Measurements from ENCODE around the gene MICA. TPM values are rescaled to one million over a fixed set of nuclear protein-coding genes. Genes with fewer than 3 reads are reported as not detected.

MICA gene
- total RNA-seq, 1 donor from 2014 or later = 51.6 TPM

GRCh38 chr6:31378062-31378720 lies 25.2 kb upstream of the MICA start:
- peaks cover 1% of the 10 kb centered on the region for H3K27me3 ChIP-seq (ENCODE audit: control insufficient read depth, insufficient read depth, low read length)
- FAIRE-seq = no peak
- TF ChIP-seq, protein P1, sequence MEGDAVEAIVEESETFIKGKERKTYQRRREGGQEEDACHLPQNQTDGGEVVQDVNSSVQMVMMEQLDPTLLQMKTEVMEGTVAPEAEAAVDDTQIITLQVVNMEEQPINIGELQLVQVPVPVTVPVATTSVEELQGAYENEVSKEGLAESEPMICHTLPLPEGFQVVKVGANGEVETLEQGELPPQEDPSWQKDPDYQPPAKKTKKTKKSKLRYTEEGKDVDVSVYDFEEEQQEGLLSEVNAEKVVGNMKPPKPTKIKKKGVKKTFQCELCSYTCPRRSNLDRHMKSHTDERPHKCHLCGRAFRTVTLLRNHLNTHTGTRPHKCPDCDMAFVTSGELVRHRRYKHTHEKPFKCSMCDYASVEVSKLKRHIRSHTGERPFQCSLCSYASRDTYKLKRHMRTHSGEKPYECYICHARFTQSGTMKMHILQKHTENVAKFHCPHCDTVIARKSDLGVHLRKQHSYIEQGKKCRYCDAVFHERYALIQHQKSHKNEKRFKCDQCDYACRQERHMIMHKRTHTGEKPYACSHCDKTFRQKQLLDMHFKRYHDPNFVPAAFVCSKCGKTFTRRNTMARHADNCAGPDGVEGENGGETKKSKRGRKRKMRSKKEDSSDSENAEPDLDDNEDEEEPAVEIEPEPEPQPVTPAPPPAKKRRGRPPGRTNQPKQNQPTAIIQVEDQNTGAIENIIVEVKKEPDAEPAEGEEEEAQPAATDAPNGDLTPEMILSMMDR (IDR thresholded peaks at IDR 0.05; ENCODE audit: insufficient read depth, low read length, severe bottlenecking) = no peak

DNA sequence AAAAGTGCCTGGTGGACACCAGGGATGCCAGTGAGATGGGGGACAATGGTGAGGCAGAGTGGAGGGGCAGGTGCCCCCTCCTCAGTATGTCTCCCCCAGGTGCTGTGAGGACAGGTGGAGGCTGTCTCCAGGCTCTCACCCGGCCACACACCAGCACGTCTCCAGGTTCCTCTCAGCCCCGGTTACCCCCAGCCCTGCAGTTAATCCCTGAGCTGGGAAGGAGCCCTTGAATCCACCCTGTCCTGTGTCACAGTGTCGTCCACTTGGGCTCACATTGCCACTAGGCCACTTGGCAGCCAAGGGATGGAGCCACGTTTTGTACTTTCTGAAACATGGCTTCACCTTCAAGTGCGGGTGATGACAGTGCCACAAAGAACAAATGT lies 24.7 kb upstream of the MICA start:
- H3K27me3 ChIP-seq (ENCODE audit: control insufficient read depth, insufficient read depth, low read length) = peaks cover 1% of the 10 kb centered on the region
- DNase-seq (ENCODE audit: low read depth) = no peak
- no peak for FAIRE-seq
- no peaks in the 10 kb centered on the region for H3K36me3 ChIP-seq (ENCODE audit: control insufficient read depth, insufficient read depth, low read length)
- TF ChIP-seq, protein P1 (IDR thresholded peaks at IDR 0.05; ENCODE audit: insufficient read depth, low read length, severe bottlenecking) = no peak
- H3K4me3 ChIP-seq (ENCODE audit: low read depth, low read length) = no peak overlapping the region

More at GRCh38 chr6:31378062-31378720, 25.2 kb upstream of the MICA start:
- Histone ChIP-seq H3K4me3 (ENCODE audit: low read depth, low read length) (no peak overlapping the region), H3K36me3 (ENCODE audit: control insufficient read depth, insufficient read depth, low read length) (no peaks in the 10 kb centered on the region)
- no peak for DNase-seq (ENCODE audit: low read depth)

DNA sequence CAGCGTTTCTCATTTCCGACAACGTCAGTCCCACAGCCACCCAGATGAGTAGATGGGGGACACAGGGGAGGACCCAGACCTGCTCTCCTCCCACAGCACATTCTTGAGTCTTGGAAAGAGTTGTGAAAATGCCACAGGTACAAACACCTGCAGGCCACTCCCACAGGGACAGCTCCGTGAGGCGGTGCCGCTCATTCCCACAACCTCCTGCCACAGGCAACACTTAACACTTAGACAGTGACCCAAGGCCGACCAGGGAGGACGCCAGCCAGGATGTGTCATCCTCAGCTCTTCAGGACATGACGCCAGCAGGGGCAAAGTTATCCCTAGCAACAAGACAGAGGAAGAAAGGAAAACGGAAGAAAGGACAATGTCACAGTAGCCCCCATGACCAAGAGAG lies 23.5 kb upstream of the MICA start:
- H3K36me3 ChIP-seq (ENCODE audit: control insufficient read depth, insufficient read depth, low read length) = no peaks in the 10 kb centered on the region
- DNase-seq (ENCODE audit: low read depth) (peak; percentile 11), FAIRE-seq (no peak)
- peaks cover 1% of the 10 kb centered on the region for H3K27me3 ChIP-seq (ENCODE audit: control insufficient read depth, insufficient read depth, low read length)
- no peak overlapping the region for H3K4me3 ChIP-seq (ENCODE audit: low read depth, low read length)
- TF ChIP-seq, protein P1 (IDR thresholded peaks at IDR 0.05; ENCODE audit: insufficient read depth, low read length, severe bottlenecking) = no peak

DNA sequence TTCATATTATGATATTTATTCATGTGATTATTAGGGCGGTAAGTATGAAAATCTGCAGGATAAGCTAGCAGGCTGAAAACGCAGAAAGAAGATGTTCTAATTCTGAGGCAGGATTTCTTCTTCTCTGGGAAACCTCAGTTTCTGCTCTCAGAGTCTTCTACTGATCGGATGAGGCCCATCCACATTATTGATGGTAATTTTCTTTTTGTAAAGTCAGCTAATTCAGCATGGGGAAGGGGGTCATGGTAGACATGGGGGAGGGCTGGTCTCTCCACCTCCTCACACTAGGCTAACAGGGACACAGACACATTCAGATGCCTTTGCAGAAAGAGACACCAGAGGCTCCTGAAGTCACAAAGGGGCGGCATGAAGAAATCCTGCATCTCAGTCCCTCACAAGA lies 21.7 kb upstream of the MICA start:
- Histone ChIP-seq H3K36me3 (ENCODE audit: control insufficient read depth, insufficient read depth, low read length) (no peaks in the 10 kb centered on the region), H3K27me3 (ENCODE audit: control insufficient read depth, insufficient read depth, low read length) (peaks cover 1% of the 10 kb centered on the region), H3K4me3 (ENCODE audit: low read depth, low read length) (no peak overlapping the region)
- TF ChIP-seq, protein P1 (IDR thresholded peaks at IDR 0.05; ENCODE audit: insufficient read depth, low read length, severe bottlenecking) = no peak
- no peak for DNase-seq (ENCODE audit: low read depth)
- no peak for FAIRE-seq

DNA sequence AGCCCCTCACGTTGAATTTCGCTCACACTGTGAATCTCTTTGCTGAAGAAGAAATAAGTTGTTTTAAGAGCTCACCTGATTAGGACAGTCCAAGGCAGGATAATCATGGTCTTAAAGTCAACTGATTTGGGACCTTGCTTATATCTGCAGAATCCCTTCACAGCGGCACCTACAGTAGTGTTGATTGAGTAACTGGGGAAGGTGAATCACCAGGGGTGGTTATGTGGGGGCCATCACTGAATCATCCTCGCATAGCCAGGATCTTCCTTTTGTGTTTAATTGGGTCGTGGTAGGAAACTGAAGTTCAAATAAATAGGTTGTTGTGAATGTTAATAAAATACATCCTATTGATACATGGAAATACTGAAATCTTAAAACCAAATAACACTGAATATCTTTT lies 20.2 kb upstream of the MICA start:
- no peaks in the 10 kb centered on the region for H3K36me3 ChIP-seq (ENCODE audit: control insufficient read depth, insufficient read depth, low read length)
- DNase-seq (ENCODE audit: low read depth) = peak; percentile 74
- H3K27me3 ChIP-seq (ENCODE audit: control insufficient read depth, insufficient read depth, low read length) = no peaks in the 10 kb centered on the region
- TF ChIP-seq, protein P1 (IDR thresholded peaks at IDR 0.05; ENCODE audit: insufficient read depth, low read length, severe bottlenecking) = no peak
- no peak for FAIRE-seq
- no peak overlapping the region for H3K4me3 ChIP-seq (ENCODE audit: low read depth, low read length)

DNA sequence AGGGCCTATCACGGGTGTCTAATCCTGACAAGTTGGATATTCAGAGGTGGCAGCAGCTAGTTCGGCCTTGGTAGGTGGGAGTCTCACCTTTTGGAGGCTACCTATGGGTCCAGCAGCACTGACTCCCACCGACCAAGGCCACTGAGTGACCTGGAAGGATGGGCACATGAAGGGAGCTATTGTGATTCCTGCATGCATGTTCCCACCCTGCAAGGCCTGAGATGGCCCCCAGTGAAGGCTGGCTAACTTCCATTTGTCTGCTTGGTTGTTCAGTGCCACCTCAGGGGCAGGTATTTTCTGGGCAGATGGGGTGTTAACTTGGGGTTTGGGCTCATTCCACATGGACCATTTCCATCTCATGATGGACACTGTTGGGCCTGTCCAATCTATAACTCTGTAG lies 18.4 kb upstream of the MICA start:
- no peak overlapping the region for H3K4me3 ChIP-seq (ENCODE audit: low read depth, low read length)
- H3K27me3 ChIP-seq (ENCODE audit: control insufficient read depth, insufficient read depth, low read length) = no peaks in the 10 kb centered on the region
- TF ChIP-seq, protein P1 (IDR thresholded peaks at IDR 0.05; ENCODE audit: insufficient read depth, low read length, severe bottlenecking) = no peak
- H3K36me3 ChIP-seq (ENCODE audit: control insufficient read depth, insufficient read depth, low read length) = no peaks in the 10 kb centered on the region
- FAIRE-seq (no peak), DNase-seq (ENCODE audit: low read depth) (no peak)

Measured in bronchial epithelial cell (primary cell).